ENCODE measurements around the gene COL13A1. TPM values are rescaled to one million over a fixed set of nuclear protein-coding genes. Genes with fewer than 3 reads are reported as not detected.

The COL13A1 gene
- total and polyA plus RNA-seq, 4 donors: 0.17 to 0.47 (median 0.18) TPM

DNA sequence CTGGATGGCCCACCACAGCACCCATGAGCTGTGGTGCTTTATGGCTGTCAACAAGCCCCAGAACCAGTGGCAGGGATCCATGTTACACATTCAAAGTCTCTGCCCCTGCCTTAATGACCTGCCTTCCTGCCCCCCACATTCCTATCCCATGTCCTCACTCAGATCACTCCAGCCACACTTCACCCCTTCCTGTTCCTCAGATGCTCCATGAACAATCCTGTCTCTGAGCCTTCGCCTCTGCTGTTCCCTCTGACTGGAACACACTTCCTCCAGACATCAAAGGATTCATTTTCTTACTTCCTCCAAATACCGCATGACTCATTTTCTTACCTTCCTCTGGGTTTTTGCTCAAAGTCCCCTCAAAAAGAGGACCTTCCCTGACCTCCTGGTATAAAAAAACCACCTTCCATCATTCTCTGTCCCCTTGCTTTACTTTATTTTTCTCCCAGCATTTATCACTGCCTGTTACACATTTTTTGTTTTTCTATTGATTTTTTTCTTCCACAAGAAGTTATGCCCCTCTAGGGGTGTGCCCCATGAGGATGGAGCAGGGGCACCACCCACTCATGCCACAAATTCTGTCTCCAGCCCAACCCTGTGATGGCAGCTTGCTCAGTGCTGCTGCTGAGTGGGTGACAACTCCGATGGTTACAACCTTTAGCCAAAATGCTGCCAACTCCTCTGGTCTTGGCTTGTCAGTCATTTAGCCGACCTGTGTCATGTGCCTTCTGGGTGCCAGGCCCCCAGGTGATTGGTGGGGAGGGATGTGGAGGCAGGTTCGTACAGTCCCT, 18.2 kb downstream of the COL13A1 start:
- Histone ChIP-seq H3K4me3 (ENCODE audit: low read depth in 1 of 3, low read length in 3 of 3) (no peak overlapping the region), H3K9me3 (ENCODE audit: control insufficient read depth in 4 of 4, low read length in 3 of 4) (no peaks in the 10 kb centered on the region), H3K9ac (ENCODE audit: low read depth in 1 of 2, low read length in 2 of 2) (no peak overlapping the region), H3K27me3 (ENCODE audit: control insufficient read depth in 4 of 4, insufficient read depth in 4 of 4, low read length in 3 of 4) (no peaks in the 10 kb centered on the region), H3K27ac (ENCODE audit: low read depth in 1 of 2, low read length in 2 of 2) (no peak overlapping the region), H3K36me3 (ENCODE audit: control insufficient read depth in 4 of 4, insufficient read depth in 3 of 4, low read depth in 1 of 4, low read length in 3 of 4) (no peaks in the 10 kb centered on the region), H3K4me1 (ENCODE audit: control insufficient read depth in 4 of 4, insufficient read depth in 4 of 4, low read length in 3 of 4) (no peaks in the 10 kb centered on the region)
- no peak for TF ChIP-seq EGR1 (IDR thresholded peaks at IDR 0.05; ENCODE audit: low read depth in 2 of 2)
- TF ChIP-seq RAD21 (IDR thresholded peaks at IDR 0.05): no peak
- no peak for TF ChIP-seq TAF1 (conservative IDR thresholded peaks at IDR 0.05)
- TF ChIP-seq, protein P1, sequence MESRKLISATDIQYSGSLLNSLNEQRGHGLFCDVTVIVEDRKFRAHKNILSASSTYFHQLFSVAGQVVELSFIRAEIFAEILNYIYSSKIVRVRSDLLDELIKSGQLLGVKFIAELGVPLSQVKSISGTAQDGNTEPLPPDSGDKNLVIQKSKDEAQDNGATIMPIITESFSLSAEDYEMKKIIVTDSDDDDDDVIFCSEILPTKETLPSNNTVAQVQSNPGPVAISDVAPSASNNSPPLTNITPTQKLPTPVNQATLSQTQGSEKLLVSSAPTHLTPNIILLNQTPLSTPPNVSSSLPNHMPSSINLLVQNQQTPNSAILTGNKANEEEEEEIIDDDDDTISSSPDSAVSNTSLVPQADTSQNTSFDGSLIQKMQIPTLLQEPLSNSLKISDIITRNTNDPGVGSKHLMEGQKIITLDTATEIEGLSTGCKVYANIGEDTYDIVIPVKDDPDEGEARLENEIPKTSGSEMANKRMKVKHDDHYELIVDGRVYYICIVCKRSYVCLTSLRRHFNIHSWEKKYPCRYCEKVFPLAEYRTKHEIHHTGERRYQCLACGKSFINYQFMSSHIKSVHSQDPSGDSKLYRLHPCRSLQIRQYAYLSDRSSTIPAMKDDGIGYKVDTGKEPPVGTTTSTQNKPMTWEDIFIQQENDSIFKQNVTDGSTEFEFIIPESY (IDR thresholded peaks at IDR 0.05): no peak
- TF ChIP-seq, protein P2, sequence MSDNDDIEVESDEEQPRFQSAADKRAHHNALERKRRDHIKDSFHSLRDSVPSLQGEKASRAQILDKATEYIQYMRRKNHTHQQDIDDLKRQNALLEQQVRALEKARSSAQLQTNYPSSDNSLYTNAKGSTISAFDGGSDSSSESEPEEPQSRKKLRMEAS (IDR thresholded peaks at IDR 0.05): no peak
- TF ChIP-seq, protein P3, sequence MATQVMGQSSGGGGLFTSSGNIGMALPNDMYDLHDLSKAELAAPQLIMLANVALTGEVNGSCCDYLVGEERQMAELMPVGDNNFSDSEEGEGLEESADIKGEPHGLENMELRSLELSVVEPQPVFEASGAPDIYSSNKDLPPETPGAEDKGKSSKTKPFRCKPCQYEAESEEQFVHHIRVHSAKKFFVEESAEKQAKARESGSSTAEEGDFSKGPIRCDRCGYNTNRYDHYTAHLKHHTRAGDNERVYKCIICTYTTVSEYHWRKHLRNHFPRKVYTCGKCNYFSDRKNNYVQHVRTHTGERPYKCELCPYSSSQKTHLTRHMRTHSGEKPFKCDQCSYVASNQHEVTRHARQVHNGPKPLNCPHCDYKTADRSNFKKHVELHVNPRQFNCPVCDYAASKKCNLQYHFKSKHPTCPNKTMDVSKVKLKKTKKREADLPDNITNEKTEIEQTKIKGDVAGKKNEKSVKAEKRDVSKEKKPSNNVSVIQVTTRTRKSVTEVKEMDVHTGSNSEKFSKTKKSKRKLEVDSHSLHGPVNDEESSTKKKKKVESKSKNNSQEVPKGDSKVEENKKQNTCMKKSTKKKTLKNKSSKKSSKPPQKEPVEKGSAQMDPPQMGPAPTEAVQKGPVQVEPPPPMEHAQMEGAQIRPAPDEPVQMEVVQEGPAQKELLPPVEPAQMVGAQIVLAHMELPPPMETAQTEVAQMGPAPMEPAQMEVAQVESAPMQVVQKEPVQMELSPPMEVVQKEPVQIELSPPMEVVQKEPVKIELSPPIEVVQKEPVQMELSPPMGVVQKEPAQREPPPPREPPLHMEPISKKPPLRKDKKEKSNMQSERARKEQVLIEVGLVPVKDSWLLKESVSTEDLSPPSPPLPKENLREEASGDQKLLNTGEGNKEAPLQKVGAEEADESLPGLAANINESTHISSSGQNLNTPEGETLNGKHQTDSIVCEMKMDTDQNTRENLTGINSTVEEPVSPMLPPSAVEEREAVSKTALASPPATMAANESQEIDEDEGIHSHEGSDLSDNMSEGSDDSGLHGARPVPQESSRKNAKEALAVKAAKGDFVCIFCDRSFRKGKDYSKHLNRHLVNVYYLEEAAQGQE (IDR thresholded peaks at IDR 0.05): no peak
- TF ChIP-seq FOXA2 (IDR thresholded peaks at IDR 0.05): no peak
- TF ChIP-seq SP1 (IDR thresholded peaks at IDR 0.05): no peak
- TF ChIP-seq GABPA (IDR thresholded peaks at IDR 0.05 in 1 of 2, conservative IDR thresholded peaks at IDR 0.05 in 1 of 2): no peak
- no peak for TF ChIP-seq RXRA (IDR thresholded peaks at IDR 0.05)
- no peak for TF ChIP-seq HNF4G (IDR thresholded peaks at IDR 0.05)
- TF ChIP-seq JUND (IDR thresholded peaks at IDR 0.05): no peak
- TF ChIP-seq YY1 (IDR thresholded peaks at IDR 0.05): no peak
- DNase-seq (ENCODE audit: low spot score): no peak
- 81% methylated on average over 5 of the region's 5 CpGs for WGBS

DNA sequence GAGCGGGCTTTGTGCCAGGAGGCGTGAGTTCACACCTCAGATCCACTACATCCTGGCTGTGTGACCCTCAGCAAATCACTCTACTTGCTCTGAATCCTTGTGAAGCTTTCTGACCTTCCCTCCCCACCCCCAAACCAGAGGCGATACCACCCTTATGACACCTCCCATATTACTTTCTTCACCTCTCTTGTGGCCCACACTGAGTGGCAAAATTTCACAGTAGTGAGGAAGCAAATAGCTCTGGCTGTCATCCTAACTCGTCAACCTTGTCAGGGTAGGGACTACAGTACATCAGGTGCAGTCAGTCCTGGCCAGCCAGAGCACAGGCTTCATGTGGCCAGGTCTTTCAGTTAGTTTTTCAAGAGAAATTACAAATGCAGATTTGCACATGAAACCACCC, 19.1 kb downstream of the COL13A1 start:
- DNase-seq (ENCODE audit: low spot score): no peak
- no peak for TF ChIP-seq EGR1 (IDR thresholded peaks at IDR 0.05; ENCODE audit: low read depth in 2 of 2)
- TF ChIP-seq FOXA2 (IDR thresholded peaks at IDR 0.05): no peak
- Histone ChIP-seq H3K27me3 (ENCODE audit: control insufficient read depth in 4 of 4, insufficient read depth in 4 of 4, low read length in 3 of 4) (no peaks in the 10 kb centered on the region), H3K27ac (ENCODE audit: low read depth in 1 of 2, low read length in 2 of 2) (no peak overlapping the region), H3K9ac (ENCODE audit: low read depth in 1 of 2, low read length in 2 of 2) (no peak overlapping the region), H3K4me3 (ENCODE audit: low read depth in 1 of 3, low read length in 3 of 3) (no peak overlapping the region), H3K36me3 (ENCODE audit: control insufficient read depth in 4 of 4, insufficient read depth in 3 of 4, low read depth in 1 of 4, low read length in 3 of 4) (no peaks in the 10 kb centered on the region), H3K9me3 (ENCODE audit: control insufficient read depth in 4 of 4, low read length in 3 of 4) (no peaks in the 10 kb centered on the region), H3K4me1 (ENCODE audit: control insufficient read depth in 4 of 4, insufficient read depth in 4 of 4, low read length in 3 of 4) (no peaks in the 10 kb centered on the region)
- WGBS: 87% methylated on average over 4 of the region's 4 CpGs
